ENCODE measurements around the gene POP5. TPM values are rescaled to one million over a fixed set of nuclear protein-coding genes. Genes with fewer than 3 reads are reported as not detected.

POP5 gene
- total and polyA plus RNA-seq, 2 experiments from 2014 or later = 52.4 to 140 TPM

DNA sequence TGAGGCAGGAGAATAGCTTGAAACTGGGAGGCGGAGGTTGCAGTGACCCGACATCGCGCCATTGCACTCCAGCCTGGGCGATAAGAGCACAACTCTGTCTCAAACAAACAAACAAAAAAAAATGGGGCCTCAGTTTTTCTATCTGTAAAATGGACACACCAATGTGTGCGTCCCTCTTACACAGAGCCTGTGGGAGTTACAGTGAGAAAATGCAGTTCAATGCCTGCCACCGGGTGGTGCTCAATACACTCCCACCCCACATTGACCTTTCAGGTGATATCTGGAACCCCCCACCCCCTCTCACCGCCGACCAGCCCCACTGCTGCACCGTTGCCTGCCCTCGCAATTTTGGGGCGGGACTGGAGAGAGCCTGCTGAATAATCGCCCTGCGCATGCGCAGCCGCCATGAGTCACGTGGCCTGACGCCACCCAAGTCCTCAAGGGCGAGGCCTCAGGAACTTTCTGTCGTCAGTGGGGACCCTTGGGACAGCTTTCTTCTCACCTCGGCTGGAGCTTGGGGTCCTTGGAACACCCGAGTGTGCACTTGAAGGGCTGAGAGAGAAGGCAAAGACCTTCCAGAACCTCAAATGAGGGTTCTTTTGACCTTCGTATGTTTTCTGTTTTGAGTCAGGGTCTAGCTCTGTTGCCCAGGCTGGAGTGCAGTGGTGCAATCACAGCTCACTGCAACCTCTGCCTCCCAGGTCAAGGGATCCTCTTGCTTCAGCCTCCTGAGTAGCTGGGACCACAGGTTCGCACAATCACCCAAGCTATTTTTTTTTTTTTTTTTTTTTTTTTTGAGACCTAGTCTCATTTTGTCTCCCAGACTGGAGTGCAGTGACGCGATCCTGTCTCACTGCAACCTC is 44.6 kb upstream of the POP5 start:
- Histone ChIP-seq H2AFZ (no peak overlapping the region), H3K4me2 (no peak overlapping the region), H3K79me2 (replicated peaks; ENCODE audit: insufficient read depth) (no peaks in the 10 kb centered on the region), H3K4me3 (no peak overlapping the region), H3K4me1 (ENCODE audit: insufficient read depth) (no peaks in the 10 kb centered on the region), H3K27ac (ENCODE audit: low read depth) (no peak overlapping the region), H3F3A (replicated peaks; ENCODE audit: low read depth) (no peaks in the 10 kb centered on the region), H4K20me1 (replicated peaks; ENCODE audit: insufficient read depth) (no peaks in the 10 kb centered on the region), H3K36me3 (ENCODE audit: insufficient read depth) (no peaks in the 10 kb centered on the region), H3K9me2 (ENCODE audit: insufficient read depth) (no peaks in the 10 kb centered on the region), H3K27me3 (ENCODE audit: insufficient read depth) (no peaks in the 10 kb centered on the region)
- TF ChIP-seq, protein P1, sequence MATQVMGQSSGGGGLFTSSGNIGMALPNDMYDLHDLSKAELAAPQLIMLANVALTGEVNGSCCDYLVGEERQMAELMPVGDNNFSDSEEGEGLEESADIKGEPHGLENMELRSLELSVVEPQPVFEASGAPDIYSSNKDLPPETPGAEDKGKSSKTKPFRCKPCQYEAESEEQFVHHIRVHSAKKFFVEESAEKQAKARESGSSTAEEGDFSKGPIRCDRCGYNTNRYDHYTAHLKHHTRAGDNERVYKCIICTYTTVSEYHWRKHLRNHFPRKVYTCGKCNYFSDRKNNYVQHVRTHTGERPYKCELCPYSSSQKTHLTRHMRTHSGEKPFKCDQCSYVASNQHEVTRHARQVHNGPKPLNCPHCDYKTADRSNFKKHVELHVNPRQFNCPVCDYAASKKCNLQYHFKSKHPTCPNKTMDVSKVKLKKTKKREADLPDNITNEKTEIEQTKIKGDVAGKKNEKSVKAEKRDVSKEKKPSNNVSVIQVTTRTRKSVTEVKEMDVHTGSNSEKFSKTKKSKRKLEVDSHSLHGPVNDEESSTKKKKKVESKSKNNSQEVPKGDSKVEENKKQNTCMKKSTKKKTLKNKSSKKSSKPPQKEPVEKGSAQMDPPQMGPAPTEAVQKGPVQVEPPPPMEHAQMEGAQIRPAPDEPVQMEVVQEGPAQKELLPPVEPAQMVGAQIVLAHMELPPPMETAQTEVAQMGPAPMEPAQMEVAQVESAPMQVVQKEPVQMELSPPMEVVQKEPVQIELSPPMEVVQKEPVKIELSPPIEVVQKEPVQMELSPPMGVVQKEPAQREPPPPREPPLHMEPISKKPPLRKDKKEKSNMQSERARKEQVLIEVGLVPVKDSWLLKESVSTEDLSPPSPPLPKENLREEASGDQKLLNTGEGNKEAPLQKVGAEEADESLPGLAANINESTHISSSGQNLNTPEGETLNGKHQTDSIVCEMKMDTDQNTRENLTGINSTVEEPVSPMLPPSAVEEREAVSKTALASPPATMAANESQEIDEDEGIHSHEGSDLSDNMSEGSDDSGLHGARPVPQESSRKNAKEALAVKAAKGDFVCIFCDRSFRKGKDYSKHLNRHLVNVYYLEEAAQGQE (IDR thresholded peaks at IDR 0.05; ENCODE audit: unreplicated experiment) = no peak
- TF ChIP-seq, protein P2, sequence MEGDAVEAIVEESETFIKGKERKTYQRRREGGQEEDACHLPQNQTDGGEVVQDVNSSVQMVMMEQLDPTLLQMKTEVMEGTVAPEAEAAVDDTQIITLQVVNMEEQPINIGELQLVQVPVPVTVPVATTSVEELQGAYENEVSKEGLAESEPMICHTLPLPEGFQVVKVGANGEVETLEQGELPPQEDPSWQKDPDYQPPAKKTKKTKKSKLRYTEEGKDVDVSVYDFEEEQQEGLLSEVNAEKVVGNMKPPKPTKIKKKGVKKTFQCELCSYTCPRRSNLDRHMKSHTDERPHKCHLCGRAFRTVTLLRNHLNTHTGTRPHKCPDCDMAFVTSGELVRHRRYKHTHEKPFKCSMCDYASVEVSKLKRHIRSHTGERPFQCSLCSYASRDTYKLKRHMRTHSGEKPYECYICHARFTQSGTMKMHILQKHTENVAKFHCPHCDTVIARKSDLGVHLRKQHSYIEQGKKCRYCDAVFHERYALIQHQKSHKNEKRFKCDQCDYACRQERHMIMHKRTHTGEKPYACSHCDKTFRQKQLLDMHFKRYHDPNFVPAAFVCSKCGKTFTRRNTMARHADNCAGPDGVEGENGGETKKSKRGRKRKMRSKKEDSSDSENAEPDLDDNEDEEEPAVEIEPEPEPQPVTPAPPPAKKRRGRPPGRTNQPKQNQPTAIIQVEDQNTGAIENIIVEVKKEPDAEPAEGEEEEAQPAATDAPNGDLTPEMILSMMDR (conservative IDR thresholded peaks at IDR 0.05; ENCODE audit: low read depth in 2 of 2) = peak; percentile 51 to 75
- Mint-ChIP-seq H3K27ac (no peak overlapping the region), H3K9me3 (no peaks in the 10 kb centered on the region), H3K27me3 (ENCODE audit: insufficient read depth, low read depth, poor library complexity) (peaks cover 5% of the 10 kb centered on the region), H3K4me3 (no peak overlapping the region), H3K36me3 (ENCODE audit: low read depth) (no peaks in the 10 kb centered on the region), H3K4me1 (peaks cover 9% of the 10 kb centered on the region)
- ATAC-seq = peak; percentile 65
- peak; percentile 75 for DNase-seq (ENCODE audit: low spot score)

DNA sequence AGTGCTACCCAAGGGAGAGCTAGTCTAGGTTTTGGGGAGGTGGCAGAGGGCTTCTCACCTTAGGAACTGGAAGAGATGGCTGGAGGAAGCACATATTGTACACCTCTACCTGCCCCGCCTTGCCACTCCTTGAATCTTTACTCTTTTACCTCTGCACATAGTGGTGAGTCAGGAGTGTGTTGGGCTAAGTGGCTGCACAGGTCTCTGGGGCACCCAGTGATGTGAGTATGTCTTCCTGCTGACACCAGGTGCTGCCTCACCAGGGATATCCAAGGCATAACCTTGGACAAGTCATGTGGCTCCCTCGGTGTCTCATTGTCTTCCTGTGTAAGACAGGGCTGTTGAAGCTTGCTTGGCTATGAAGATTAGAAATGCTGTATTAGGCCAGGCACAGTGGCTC is 39.4 kb upstream of the POP5 start:
- H3K27me3 ChIP-seq (ENCODE audit: insufficient read depth) = no peaks in the 10 kb centered on the region
- Mint-ChIP-seq H3K4me3 (no peak overlapping the region), H3K36me3 (ENCODE audit: low read depth) (no peaks in the 10 kb centered on the region), H3K27ac (no peak overlapping the region), H3K4me1 (peaks cover 13% of the 10 kb centered on the region), H3K27me3 (ENCODE audit: insufficient read depth, low read depth, poor library complexity) (peaks cover 2% of the 10 kb centered on the region), H3K9me3 (peaks cover 3% of the 10 kb centered on the region; the same call in 1 of the 3 replicates)
- H3K36me3 ChIP-seq (ENCODE audit: insufficient read depth) = no peaks in the 10 kb centered on the region
- peaks cover 4% of the 10 kb centered on the region; the same call in 1 of the 2 replicates for H3K4me1 ChIP-seq (ENCODE audit: insufficient read depth)
- ATAC-seq (no peak), DNase-seq (ENCODE audit: low spot score) (no peak)
- H3K27ac ChIP-seq (ENCODE audit: low read depth) = no peak overlapping the region
- no peak overlapping the region for H2AFZ ChIP-seq
- no peaks in the 10 kb centered on the region for H3K79me2 ChIP-seq (replicated peaks; ENCODE audit: insufficient read depth)
- no peaks in the 10 kb centered on the region for H4K20me1 ChIP-seq (replicated peaks; ENCODE audit: insufficient read depth)
- H3K4me3 ChIP-seq = no peak overlapping the region
- no peak overlapping the region for H3K4me2 ChIP-seq
- H3K9me2 ChIP-seq (ENCODE audit: insufficient read depth) = no peaks in the 10 kb centered on the region
- no peak for TF ChIP-seq POLR2AphosphoS5 (IDR thresholded peaks at IDR 0.05; ENCODE audit: low read depth)
- no peaks in the 10 kb centered on the region for H3F3A ChIP-seq (replicated peaks; ENCODE audit: low read depth)
